ENCODE results near the gene EXOC8. TPM values are rescaled to one million over a fixed set of nuclear protein-coding genes. Genes with fewer than 3 reads are reported as not detected.

The EXOC8 gene
- total RNA-seq, 1 experiment from 2014 or later, result 11.0 TPM

DNA sequence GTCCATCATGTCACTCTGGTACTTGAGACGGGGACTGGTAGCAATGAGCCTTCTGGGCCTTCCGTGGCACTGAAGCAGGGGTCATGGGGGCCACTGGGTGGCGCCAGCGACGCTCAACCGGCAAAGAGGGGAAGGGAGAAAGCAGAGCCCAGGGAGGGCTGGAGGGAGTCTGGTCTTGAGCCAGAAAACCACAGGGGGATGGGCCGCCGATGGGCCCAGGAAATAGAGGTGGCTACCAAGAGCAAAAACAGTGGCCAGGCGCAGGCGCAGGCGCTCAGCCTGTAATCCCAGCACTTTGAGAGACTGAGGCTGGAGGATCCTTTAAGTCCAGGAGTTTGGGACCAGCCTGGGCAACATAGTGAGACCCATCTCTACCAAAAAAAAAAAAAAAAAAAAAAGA is 21.8 kb downstream of the EXOC8 start:
- peak; percentile 31 for DNase-seq (ENCODE audit: low spot score)

DNA sequence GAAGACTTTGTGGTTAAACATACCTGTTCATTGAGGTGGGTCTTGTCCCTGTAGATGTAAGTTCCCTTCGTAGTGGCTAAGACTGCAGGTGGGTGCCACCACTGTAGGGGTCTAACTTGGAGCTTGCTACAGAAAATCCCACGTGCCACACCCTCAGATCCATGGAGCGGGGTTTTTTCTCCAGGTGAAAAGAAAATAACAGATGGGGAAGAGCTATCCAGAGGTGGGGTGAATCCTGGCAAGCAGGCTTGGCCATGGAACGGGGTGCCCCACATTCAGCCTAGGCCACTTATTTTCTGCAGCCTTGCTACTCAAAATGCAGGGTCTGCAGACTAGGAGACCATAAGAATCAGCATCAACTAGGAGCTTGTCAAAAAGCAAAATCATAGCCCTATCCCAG is 24.0 kb downstream of the EXOC8 start:
- no peak for DNase-seq (ENCODE audit: low spot score)

DNA sequence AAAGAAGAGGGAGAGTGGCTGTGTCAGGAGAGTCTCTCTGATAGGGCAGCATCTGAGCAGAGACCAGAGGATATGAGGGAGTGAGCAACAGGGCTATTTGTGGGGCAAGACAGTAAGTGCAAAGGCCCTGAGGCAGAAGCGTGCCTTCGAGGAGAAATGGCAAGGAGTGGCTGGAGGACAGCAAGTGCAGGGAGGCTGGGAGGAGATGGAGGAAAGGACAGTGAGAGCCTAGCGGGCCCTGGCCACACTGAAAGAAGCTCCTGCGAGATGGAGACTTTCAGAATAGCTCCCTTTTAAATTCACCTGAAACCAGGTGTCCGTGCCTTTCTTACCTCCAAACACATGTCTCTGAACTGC is 25.2 kb downstream of the EXOC8 start:
- DNase-seq (ENCODE audit: low spot score), result no peak

DNA sequence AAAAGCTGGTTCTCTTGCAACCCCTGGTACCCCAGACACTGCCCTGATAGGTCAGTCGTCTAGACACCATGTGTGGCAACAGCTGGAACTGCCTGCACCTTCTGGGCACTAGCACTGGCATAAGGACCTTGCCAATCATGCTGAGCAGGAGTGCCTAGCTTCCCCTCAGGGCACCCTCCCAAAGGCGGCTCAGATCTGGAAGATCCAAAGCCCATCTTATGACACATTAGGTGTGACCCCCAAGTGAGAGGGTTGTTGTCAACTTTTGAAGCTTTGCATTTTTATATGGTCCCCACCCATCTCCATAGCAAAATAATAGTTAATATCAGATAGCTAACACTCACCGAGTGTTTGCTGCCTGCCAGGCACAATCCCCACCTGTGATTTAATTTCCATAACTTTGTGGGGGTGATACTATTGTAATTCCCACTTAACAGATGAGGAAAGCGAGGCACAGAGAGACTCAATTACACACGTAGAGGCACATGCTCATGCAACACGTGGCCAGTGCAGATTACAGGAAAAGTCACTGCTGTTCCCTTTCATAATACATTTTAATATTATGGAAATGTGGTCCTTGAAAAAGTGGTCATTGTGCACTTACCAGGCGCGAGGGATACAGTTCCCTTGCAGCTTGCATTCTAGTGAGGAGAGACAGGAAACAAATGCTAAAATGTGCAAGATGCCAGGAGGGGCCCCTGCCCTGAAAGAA is 25.8 kb downstream of the EXOC8 start:
- DNase-seq (ENCODE audit: low spot score), result no peak

DNA sequence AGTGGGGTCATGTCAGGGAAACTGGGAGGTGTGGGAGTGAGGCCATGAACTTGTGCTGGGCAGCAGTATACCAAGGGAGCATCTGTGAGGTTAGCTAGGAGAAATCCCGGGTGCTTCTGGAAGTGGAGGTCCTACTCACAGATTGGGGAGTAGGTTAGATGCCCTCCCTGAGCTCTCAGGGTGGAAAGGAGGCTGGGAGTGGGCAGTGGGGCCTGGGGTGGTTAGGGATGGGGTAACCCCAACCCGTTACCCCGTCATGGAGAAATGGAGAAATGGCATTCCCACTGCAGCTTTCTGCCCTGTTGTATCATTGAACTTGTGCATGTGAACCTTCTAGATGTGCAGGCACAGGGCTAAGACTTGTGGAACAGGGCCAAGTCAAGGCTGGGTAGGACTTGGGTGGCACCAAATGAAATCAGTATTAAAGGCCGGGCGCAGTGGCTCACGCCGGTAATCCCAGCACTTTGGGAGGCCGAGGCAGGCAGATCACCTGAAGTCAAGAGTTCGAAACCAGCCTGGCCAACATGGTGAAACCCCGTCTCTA is 27.2 kb downstream of the EXOC8 start:
- no peak for DNase-seq (ENCODE audit: low spot score)

DNA sequence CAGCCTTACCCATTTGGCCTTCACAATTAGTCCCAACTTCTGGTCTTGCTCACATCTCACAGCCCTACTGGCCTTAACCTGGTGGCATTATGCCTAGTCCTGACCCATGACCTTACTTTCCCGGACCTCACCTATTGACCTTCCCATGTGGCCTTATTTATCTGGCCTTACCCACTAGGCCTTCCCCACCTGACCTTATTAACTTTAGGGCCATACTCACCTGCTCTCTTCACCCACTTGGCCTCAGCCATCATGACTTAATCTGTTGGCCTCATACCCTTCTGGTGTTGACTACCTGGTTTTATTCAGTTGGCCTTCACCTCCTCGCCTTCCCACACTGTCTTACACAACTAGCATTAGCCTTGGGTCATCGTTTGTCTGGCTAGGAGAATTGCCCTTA is 35.7 kb downstream of the EXOC8 start:
- no peak for DNase-seq (ENCODE audit: low spot score)

DNA sequence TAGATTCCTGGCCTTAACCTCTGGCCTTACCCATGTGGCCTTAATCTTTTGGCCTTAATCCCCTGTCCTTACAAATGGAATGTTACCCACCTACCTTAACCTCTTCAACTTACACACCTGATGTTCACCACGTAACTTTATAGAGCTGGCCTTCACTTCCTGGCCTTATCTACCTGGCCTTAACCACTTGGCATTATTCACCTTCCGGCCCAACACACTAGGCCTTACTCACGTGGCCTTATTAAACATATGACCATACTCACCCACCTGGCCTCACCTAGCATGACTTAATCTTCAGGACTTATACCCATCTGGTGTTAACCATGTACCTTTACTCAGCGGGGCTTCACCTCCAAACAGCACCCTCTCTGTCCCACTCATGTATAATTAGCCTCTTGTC is 41.7 kb downstream of the EXOC8 start:
- DNase-seq (ENCODE audit: low spot score), result no peak

DNA sequence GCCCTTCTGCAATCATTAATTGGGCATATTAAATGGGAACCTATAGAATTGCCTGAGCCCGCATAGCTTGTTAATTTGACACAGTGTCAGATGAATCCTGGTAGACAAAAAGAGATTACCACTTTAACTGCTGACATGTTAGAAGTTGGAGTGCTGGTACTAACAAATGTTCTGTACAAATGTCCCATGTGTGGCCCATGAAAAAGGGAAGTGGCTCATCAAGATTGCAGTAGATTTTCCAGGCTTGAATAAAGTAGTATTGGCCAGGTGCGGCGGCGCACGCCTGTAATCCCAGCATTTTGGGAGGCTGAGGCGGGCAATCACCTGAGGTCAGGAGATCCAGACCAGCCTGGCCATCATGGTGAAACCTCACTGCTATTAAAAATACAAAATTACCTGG is 51.0 kb downstream of the EXOC8 start:
- DNase-seq (ENCODE audit: low spot score), result no peak

DNA sequence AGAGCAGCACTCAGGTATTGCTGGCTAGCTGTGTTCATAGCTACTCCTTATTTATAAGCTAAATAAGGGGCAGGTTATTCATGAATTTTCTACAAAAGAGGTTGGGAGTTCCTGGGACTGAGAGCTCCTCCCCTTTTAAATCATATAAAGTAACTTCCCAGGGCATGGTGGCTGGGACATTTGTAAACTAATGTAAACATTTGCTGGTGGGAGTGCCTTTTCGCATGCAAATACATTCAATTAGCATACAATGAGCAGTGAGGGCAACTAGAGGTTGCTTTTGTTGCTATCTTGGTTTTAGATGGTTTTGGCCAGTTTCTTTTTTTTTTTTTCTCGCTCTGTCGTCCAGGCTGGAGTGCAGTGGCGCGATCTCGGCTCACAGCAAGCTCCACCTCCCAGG is 53.2 kb downstream of the EXOC8 start:
- DNase-seq (ENCODE audit: low spot score), result no peak

Other genes with a start within 250 kb of the EXOC8 start
- gene TRIM67, start 175.8 kb downstream of the EXOC8 start, total RNA-seq (2014; rRNA removed; shearing (Covaris generic)), result 0.03 and 0.05 TPM in 2 replicates
- 28.6 and 32.3 TPM in 2 replicates for gene GNPAT, start 96.6 kb downstream of the EXOC8 start, total RNA-seq (2014; rRNA removed; shearing (Covaris generic))
- gene SPRTN, start 441 bp upstream of the EXOC8 start, total RNA-seq (2014; rRNA removed; shearing (Covaris generic)), result 19.6 and 28.7 TPM in 2 replicates
- gene EGLN1, start 84.4 kb upstream of the EXOC8 start, total RNA-seq (2014; rRNA removed; shearing (Covaris generic)), result 21.1 and 21.8 TPM in 2 replicates
- 10.0 and 13.9 TPM in 2 replicates for gene TSNAX, start 190.8 kb upstream of the EXOC8 start, total RNA-seq (2014; rRNA removed; shearing (Covaris generic))

Data from HT-29 (cell line).